ENCODE measurements around the gene CUBN.

CUBN gene

GRCh38 chr10:17067376-17068264 lies 62.0 kb downstream of the CUBN start:
- no peak for DNase-seq (ENCODE audit: low spot score)

GRCh38 chr10:17066807-17067206 lies 62.8 kb downstream of the CUBN start:
- no peak for DNase-seq (ENCODE audit: low spot score)

GRCh38 chr10:17066000-17066399 lies 63.6 kb downstream of the CUBN start:
- no peak for DNase-seq (ENCODE audit: low spot score)

- DNase-seq (ENCODE audit: low spot score): no peak
Observed at GRCh38 chr10:17065273-17065672, 64.3 kb downstream of the CUBN start.

GRCh38 chr10:17064435-17064834 lies 65.2 kb downstream of the CUBN start:
- DNase-seq (ENCODE audit: low spot score): no peak

GRCh38 chr10:17062955-17063484 lies 66.6 kb downstream of the CUBN start:
- no peak for DNase-seq (ENCODE audit: low spot score)

- DNase-seq (ENCODE audit: low spot score): no peak
Observed at GRCh38 chr10:17062493-17062892, 67.1 kb downstream of the CUBN start.

GRCh38 chr10:17062009-17062408 lies 67.6 kb downstream of the CUBN start:
- DNase-seq (ENCODE audit: low spot score): no peak

GRCh38 chr10:17061418-17061817 lies 68.2 kb downstream of the CUBN start:
- DNase-seq (ENCODE audit: low spot score): no peak

- DNase-seq (ENCODE audit: low spot score): no peak
Observed at GRCh38 chr10:17060289-17060688, 69.3 kb downstream of the CUBN start.

- no peak for DNase-seq (ENCODE audit: low spot score)
Observed at GRCh38 chr10:17059197-17059688, 70.4 kb downstream of the CUBN start.

GRCh38 chr10:17058093-17058492 lies 71.5 kb downstream of the CUBN start:
- DNase-seq (ENCODE audit: low spot score): no peak

GRCh38 chr10:17056781-17057428 lies 72.7 kb downstream of the CUBN start:
- DNase-seq (ENCODE audit: low spot score): no peak

- DNase-seq (ENCODE audit: low spot score): no peak
Observed at GRCh38 chr10:17053513-17053912, 76.1 kb downstream of the CUBN start.

- no peak for DNase-seq (ENCODE audit: low spot score)
Observed at GRCh38 chr10:17053061-17053460, 76.5 kb downstream of the CUBN start.

- no peak for DNase-seq (ENCODE audit: low spot score)
Observed at GRCh38 chr10:17051851-17052250, 77.8 kb downstream of the CUBN start.

- no peak for DNase-seq (ENCODE audit: low spot score)
Observed at GRCh38 chr10:17049195-17049594, 80.4 kb downstream of the CUBN start.

GRCh38 chr10:17047908-17048307 lies 81.7 kb downstream of the CUBN start:
- no peak for DNase-seq (ENCODE audit: low spot score)

- DNase-seq (ENCODE audit: low spot score): no peak
Observed at GRCh38 chr10:17046989-17047388, 82.6 kb downstream of the CUBN start.

- no peak for DNase-seq (ENCODE audit: low spot score)
Observed at GRCh38 chr10:17043586-17043985, 86.0 kb downstream of the CUBN start.

- DNase-seq (ENCODE audit: low spot score): no peak
Observed at GRCh38 chr10:17041626-17042520, 87.7 kb downstream of the CUBN start.

GRCh38 chr10:17038627-17039026 lies 91.0 kb downstream of the CUBN start:
- no peak for DNase-seq (ENCODE audit: low spot score)
